Embryonic facial prominence (tissue), 1 donor: ENCODE measurements around the gene ATXN10.
"Not testable (repeated sequence)": the region's sequence is repeated elsewhere in the genome, so short reads cannot be mapped to it uniquely, and the experiment has no call there.

Source experiments
- DNase-seq: peaks from one replicate; pipeline ENCODE4 v3.0.0-alpha.2; 2016; ENCODE audit errors: extremely low spot score

Gene ATXN10

GRCh38 chr22:45709060-45709739, 37.6 kb downstream of the ATXN10 start:
- no peak for DNase-seq

- DNase-seq: no peak
Measured at GRCh38 chr22:45709866-45710265, 38.2 kb downstream of the ATXN10 start.

DNA sequence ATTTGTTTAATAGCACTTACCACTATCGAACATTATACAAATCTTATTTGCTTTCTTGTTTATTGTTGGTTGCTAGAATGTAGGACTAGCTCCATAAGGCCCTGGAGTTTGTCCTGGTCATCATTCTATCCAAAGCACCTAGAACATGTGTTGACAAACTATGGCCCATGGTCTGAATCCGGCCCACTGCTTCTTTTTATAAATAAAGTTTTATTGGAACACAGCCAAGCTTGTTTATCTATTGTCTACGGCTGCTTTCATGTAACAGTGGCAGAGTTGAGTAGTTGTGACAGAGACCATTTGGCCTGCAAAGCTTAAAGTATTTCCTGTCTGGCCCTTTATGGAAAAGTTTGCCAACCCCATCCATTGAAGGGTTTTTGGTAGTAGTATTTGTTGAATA, 38.8 kb downstream of the ATXN10 start:
- no peak for DNase-seq

- not testable (repeated sequence) for DNase-seq
Measured at GRCh38 chr22:45714390-45714789, 42.8 kb downstream of the ATXN10 start.

DNA sequence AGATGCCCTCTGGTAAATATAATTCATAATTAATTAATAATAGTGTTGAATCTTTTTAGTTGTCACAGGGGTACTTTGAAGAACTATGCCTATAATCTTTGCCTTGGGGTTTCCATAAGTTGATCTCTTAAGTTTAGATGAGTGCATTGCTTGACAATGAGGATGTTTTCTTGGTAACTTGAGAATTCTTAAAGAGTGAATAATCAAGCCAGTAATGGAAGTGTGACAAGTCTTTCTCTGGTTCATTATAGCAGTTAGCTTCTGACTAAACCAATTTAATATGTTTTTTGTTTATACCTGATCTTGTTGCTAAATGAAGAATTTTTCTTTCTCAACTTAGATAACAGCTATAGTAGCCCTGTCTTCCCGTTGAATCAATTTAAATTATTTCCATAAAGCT, 46.2 kb downstream of the ATXN10 start:
- DNase-seq: no peak

GRCh38 chr22:45718391-45718790, 46.8 kb downstream of the ATXN10 start:
- no peak for DNase-seq

DNA sequence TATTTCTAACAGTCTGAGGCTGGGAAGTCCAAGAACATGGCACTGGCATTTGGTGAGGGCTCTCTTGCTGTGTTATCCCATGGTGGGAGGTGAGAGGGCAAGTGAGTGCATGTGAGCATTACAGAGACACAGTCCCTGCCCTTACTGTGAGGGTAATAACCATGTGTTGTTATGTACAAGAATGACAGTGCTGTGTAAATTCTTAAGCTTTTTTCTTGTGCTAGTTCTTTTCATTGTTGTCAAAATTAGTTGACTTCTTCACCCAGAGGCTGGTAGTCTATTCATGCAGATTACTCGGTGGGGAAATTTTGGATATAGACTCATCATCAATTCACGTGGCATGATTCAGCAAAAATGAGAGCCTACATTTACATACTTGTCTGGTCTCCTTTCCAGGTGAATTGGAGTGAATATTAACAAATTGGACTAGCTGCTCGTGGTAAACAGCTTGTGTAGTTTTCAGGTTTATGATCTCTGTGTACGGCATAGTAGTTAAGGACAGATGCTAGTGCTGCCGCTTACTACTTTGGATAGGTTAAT, 49.3 kb downstream of the ATXN10 start:
- DNase-seq: no peak

DNA sequence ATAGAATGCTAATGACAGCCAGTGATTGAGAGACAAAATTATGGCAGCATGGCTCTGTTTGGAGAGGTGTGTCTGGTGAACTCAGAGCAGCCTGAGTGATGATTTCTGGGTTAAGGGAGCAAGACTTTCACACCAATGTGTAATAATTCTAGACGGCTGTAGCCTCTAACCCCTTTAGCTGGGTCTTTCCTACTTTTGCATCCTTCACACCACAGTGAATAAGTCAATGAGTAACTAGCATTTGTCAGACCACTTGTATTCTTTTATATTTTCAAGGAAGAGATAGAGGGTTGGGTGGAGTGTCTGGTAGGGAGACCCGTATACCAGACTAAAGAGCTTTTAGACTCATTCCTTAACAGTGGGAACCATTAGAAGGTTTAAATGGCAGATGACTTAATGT, 50.4 kb downstream of the ATXN10 start:
- DNase-seq: no peak

DNA sequence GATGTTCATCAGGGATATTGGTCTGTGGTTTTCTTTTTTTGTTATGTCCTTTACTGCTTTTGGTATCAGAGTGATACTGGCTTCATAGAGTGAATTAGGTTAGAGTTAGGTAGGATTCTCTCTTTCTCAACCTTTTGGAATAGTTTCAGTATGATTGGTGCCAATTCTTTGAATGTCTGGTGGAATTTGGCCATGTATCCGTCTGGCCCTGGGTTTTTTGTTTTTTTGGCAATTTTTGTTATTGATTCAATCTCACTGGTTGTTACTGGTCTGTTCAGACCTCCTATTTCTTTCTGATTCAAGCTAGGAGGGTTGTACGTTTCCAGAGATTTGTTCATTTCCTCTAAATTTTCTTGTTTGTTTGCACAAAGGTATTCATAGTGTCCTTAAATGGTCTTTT, 54.4 kb downstream of the ATXN10 start:
- DNase-seq: no peak

- DNase-seq: no peak
Measured at GRCh38 chr22:45731041-45731797, 59.6 kb downstream of the ATXN10 start.

DNA sequence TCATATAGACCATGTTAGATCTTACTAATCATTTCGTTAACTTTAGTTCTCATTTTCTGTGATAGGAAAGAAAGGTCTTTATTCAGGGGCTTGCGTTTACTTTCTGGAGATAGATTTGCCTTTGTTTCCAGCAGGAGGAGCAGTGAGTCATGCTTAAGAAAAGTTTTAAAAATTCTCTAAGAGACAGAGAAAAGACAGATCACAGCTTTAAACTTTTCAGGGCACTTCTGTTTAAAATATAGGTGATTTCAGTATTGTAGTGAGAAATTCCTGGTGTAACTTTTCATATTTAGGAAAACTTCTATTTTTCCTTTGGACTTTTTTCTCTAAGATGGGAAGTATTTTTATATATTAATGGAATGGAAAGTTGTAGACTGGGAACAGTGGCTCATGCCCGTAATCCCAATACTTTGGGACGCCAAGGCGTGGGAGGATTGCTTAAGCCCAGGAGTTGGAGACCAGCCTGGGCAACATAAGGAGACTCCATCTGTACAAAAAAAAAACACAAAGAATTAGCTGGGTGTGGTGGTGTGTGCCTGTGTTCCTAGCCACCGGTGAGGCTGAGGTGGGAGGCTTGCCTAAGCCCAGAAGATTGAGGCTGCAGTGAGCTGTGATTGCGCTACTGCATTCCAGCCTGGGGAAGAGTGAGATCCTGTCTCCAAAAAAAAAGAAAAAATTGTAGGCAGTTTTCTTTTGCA, 60.3 kb downstream of the ATXN10 start:
- no peak for DNase-seq

DNA sequence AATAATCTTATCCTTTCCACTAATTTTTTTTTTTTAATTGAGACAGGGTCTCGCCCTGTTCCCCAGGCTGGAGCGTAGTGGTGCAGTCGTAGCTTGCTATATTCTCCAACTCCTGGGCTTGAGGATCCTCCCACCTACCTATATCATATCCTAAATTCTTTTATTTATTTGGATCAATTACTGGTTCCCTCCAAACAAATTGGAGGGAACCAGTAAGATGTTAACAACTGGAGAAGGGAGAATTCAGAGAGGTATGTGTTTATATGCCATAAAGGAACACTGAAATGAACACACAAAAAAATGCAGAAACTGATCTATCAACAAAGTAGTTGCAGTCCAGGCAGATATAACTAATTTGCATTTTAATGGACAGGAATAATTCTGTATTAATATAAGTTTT, 63.6 kb downstream of the ATXN10 start:
- DNase-seq: no peak

DNA sequence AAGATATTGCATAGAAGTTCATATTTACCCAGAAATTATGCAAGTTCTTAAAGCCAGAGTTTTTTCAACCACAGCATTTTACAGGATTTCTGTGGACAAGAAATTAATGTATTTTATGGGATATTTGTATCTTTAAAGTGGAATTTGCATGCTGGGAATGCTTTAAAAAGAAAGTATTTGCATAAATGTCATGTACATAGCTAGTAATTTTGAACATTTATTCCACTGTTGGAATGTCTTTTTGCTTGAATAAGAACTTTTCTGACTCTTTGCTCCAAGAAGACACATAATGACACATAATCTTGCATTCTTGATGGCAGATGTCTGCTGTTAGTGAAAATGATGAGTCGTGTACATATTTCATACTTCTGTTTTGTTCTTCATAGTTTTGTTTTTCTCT, 66.6 kb downstream of the ATXN10 start:
- DNase-seq: no peak

- no peak for DNase-seq
Measured at GRCh38 chr22:45740236-45740635, 68.6 kb downstream of the ATXN10 start.

GRCh38 chr22:45742866-45743450, 71.3 kb downstream of the ATXN10 start:
- no peak for DNase-seq

DNA sequence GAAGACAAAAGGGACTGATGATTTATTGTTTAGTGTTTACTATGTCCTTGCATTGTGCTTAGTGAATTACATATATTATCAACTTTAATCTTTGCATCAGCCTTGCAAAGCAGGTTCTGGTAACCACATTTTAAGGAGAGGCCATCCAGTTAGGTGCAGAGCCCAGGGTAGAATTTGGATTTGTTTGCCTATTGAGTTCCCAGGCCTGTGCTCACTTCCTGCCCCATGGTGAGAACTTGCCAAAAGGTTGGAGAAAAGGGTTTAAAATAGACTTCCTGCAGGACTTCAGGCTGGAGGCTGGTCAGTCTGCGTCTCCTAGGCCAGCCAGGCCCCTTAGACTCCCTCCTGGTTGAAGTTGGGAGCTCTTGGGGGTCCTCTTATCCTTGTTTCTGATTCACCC, 72.1 kb downstream of the ATXN10 start:
- no peak for DNase-seq

DNA sequence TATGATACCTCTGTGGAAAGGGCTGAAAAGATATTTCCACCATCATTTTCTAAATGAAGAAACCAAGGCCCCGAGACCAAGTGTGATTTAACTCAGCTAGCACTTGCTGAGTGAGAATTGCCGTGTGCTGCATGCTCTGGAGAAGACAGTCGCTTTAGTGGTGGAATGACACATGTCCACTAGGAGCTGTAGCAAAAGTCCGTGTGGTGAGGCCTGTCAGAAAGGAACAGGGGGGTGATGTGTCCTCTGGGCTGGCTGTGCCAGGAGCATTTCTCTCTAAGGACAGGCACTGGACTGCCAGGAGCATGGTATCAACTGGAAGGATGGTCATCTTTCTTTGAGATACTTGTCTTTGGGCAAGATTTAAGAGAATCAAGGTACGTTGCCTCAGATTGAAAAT, 72.8 kb downstream of the ATXN10 start:
- no peak for DNase-seq

DNA sequence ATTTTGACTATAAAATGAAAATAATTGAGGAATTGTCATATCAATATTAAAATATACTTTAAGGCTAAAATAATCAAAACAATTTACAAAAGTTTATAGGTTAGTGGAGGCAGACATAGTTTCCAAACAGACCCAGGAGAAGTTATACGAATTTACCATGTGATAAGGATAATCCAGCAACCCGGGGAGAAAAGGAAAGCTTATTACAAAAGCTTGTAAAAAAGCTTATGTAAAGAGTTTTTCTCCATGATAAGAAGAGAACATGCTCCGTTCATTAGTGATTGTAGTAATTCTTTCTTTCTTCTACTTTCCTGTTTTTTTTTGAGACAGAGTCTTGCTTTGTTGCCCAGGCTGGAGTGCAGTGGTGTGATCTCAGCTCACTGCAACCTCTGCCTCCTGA, 79.0 kb downstream of the ATXN10 start:
- DNase-seq: no peak

DNA sequence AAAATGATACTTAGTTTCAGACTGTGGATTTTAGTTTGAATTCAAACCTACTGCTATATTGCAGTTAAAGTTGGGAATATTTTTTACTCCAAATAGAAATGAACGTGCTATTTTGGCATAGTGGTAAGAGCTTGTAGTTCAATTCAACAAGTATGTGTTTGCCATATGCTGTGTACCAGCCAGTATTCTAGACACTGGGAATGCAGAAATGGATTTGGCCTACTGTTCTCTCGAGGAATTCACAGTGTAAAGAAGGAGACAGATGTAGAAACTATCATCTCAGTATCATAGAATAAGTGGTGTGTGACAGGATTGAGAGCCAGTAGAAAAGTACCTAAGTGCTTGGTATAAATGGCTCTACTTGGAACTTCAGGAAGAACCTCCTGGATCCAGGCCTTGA, 80.4 kb downstream of the ATXN10 start:
- DNase-seq: no peak

GRCh38 chr22:45754822-45755221, 83.2 kb downstream of the ATXN10 start:
- DNase-seq: no peak

DNA sequence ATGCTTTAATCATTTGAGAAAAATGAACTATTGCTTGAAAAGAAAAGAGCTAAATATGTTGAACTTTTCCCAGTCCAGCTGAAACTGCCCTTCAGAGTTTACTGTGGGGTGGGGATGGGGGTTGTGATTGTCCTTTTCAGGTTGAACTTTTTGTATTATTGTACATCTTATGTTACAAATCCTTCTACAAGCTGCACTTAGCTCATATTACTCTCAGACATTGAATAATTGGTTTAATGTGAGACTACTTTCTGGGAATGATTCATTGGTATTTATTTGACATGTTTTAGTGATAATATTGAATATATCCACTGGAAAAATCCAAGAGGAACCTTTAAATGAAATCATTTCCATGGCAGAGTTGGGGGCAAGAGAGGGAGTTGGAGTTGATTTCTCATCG, 84.9 kb downstream of the ATXN10 start:
- no peak for DNase-seq

DNA sequence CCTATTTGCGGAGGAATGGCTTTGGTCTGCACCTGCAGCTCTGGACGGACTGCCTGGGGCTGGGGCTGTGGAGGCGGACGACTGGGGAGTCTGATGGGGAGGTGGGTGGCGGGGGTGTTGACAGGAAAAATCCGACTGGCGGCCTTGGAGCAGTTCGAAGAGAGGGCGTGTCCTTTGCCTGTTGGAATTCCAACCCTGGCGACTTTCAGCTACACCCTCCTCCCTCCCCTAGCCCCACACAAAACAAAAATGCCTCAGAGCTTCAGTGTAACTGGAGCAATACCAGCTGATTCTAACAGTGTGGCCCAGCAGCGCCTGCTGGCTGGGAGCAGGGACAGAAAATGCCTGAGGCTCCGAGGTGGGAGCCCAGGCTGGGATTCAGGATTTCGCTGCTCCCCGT, 85.4 kb downstream of the ATXN10 start:
- no peak for DNase-seq
